GM12878 (cell line): ENCODE measurements around the gene GNB5. TPM values are rescaled to one million over a fixed set of nuclear protein-coding genes. Genes with fewer than 3 reads are reported as not detected.

Experiments
- ATAC-seq: fragments of 200-7000 bp; cut with Tn5 transposase; 3 replicates; pipeline ENCODE4 v1.9.1; 2020; ENCODE audit warnings: mild to moderate bottlenecking, moderate library complexity
- BruUV-seq: library from RNA; stranded (reverse); fragments of 400-500 nt; replicated peaks from 2 replicates; lab custom pipeline; 2021; lab: Mats Ljungman, UMichigan
- CTCF ChIA-PET: fragments of 300-600 bp; sonication (Branson Sonifier 250); formaldehyde crosslinking; extraction: SDS; loops from one replicate; lab custom pipeline; 2021; ENCODE audit warnings: inconsistent platforms; lab: Yijun Ruan, JAX
- POLR2A ChIA-PET: fragments of 350-600 bp; formaldehyde crosslinking; extraction: SDS; loops from one replicate; lab custom pipeline; 2021; ENCODE audit warnings: inconsistent platforms; lab: Charles Lee
- RAD21 ChIA-PET: fragments of 300-600 bp; sonication (Branson Sonifier 250); formaldehyde crosslinking; loops from one replicate; lab custom pipeline; 2023; ENCODE audit warnings: antibody characterized with exemption; ENCODE audit not compliant: unreplicated experiment; lab: Charles Lee
- SMC1A ChIA-PET: fragments of 300-600 bp; sonication (Branson Sonifier 250); formaldehyde crosslinking; loops from one replicate; lab custom pipeline; 2023; ENCODE audit not compliant: unreplicated experiment, uncharacterized antibody; lab: Charles Lee
- DNase-seq: peaks from one replicate; pipeline ENCODE4 v3.0.0-alpha.2; 2011; ENCODE audit warnings: low read depth, low spot score
- FAIRE-seq: peaks from 3 replicates; lab custom pipeline; 2011; peaks lifted over from hg19 to GRCh38; lab: Jason Lieb, UNC
- H2AFZ ChIP-seq: 2 replicates; pipeline ENCODE4 v1.6.0; 2011; ENCODE audit warnings: low read depth, low read length, control low read depth; ENCODE audit not compliant: control insufficient read depth
- H3K27ac ChIP-seq: 2 replicates; pipeline ENCODE4 v1.5.1; 2011; ENCODE audit warnings: control low read depth; ENCODE audit not compliant: control insufficient read depth, insufficient read depth
- H3K27me3 ChIP-seq, 2 experiments: replicated peaks in 1 of 2; 2 replicates each; pipeline versions ENCODE4 v1.6.0 to v1.6.1; 2011; ENCODE audit warnings: low read length in 1 of 2; ENCODE audit not compliant: control insufficient read depth in 2 of 2, insufficient read depth in 2 of 2
- H3K36me3 ChIP-seq, 2 experiments: 2 replicates each; pipeline ENCODE4 v1.5.1; 2011; ENCODE audit warnings: low read length in 1 of 2; ENCODE audit not compliant: control insufficient read depth in 2 of 2, insufficient read depth in 2 of 2
- H3K4me1 ChIP-seq: 2 replicates; pipeline ENCODE4 v1.6.1; 2011; ENCODE audit warnings: mild to moderate bottlenecking, low read length, moderate library complexity, mixed read lengths; ENCODE audit not compliant: control insufficient read depth, insufficient read depth
- H3K4me2 ChIP-seq: 2 replicates; pipeline ENCODE4 v1.6.0; 2011; ENCODE audit warnings: control low read depth; ENCODE audit not compliant: control insufficient read depth, insufficient read depth
- H3K4me3 ChIP-seq: fragments of 200-600 bp; sonication (generic); 2 replicates; pipeline ENCODE4 v1.5.1; 2016
- H3K79me2 ChIP-seq: 2 replicates; pipeline ENCODE4 v1.6.0; 2011; ENCODE audit warnings: low read length; ENCODE audit not compliant: control insufficient read depth, insufficient read depth
- H3K9ac ChIP-seq: 2 replicates; pipeline ENCODE4 v1.8.0; 2011; ENCODE audit warnings: low read length, control low read depth, mixed read lengths; ENCODE audit not compliant: control insufficient read depth, insufficient read depth
- H3K9me3 ChIP-seq: replicated peaks from 3 replicates; pipeline ENCODE4 v1.5.1; 2011; ENCODE audit warnings: mild to moderate bottlenecking, low read length; ENCODE audit not compliant: control insufficient read depth, insufficient read depth
- H4K20me1 ChIP-seq: 2 replicates; pipeline ENCODE4 v1.6.0; 2011; ENCODE audit not compliant: control insufficient read depth, insufficient read depth
- CREB1 ChIP-seq: IDR thresholded peaks from 2 replicates; pipeline ENCODE4 v1.6.1; 2012; ENCODE audit warnings: low read depth, mild to moderate bottlenecking, inconsistent platforms
- CREM ChIP-seq: IDR thresholded peaks from 2 replicates; pipeline ENCODE4 v1.6.1; 2014; ENCODE audit warnings: antibody characterized with exemption, low read depth
- EED ChIP-seq: sonication (generic); IDR thresholded peaks from 2 replicates; pipeline ENCODE4 v1.6.1; 2016; ENCODE audit warnings: antibody characterized with exemption, low read depth
- FOS ChIP-seq: IDR thresholded peaks from 3 replicates; pipeline ENCODE4 v1.6.1; 2011; ENCODE audit warnings: borderline replicate concordance; ENCODE audit not compliant: insufficient read length; ENCODE audit errors: extremely low read depth
- HDAC2 ChIP-seq: fragments of 200-600 bp; sonication (generic); IDR thresholded peaks from 2 replicates; pipeline ENCODE4 v1.6.1; 2017
- KLF5 ChIP-seq: fragments of 450-650 bp; IDR thresholded peaks from 2 replicates; pipeline ENCODE4 v1.6.1; 2014; ENCODE audit warnings: mild to moderate bottlenecking; ENCODE audit not compliant: partially characterized antibody
- POLR2A ChIP-seq: IDR thresholded peaks from 2 replicates; pipeline ENCODE4 v1.6.1; 2011; ENCODE audit warnings: low read depth, mild to moderate bottlenecking, low read length
- POLR2AphosphoS5 ChIP-seq: IDR thresholded peaks from 2 replicates; pipeline ENCODE4 v1.6.1; 2011; ENCODE audit warnings: mild to moderate bottlenecking, low read length, inconsistent platforms
- SMARCA5 ChIP-seq: fragments of 450-650 bp; IDR thresholded peaks from 2 replicates; pipeline ENCODE4 v1.6.1; 2017; ENCODE audit warnings: mild to moderate bottlenecking
- STAT3 ChIP-seq: IDR thresholded peaks from 2 replicates; pipeline ENCODE4 v1.6.1; 2011; ENCODE audit warnings: low read depth, low read length, improper control_type of control experiment
- TCF12 ChIP-seq: IDR thresholded peaks from 2 replicates; pipeline ENCODE4 v1.6.1; 2011; ENCODE audit warnings: low read depth, mild to moderate bottlenecking, low read length
- TCF3 ChIP-seq: IDR thresholded peaks from 2 replicates; pipeline ENCODE4 v1.6.1; 2012; ENCODE audit warnings: low read depth, mild to moderate bottlenecking, low read length, borderline replicate concordance; ENCODE audit not compliant: insufficient read depth
- YY1 ChIP-seq: IDR thresholded peaks from 2 replicates; pipeline ENCODE4 v1.6.1; 2011; ENCODE audit warnings: low read depth, mild to moderate bottlenecking, low read length
- WGBS: methylation state at CpG from one replicate; pipeline ENCODE4 v1.1.6; 2016; ENCODE audit warnings: low lambda C conversion rate; ENCODE audit not compliant: insufficient replicate concordance, insufficient coverage; ENCODE audit errors: missing lambda C conversion rate; 5-methylcytosine and 5-hydroxymethylcytosine counted together
- in situ Hi-C: fragments of 300-500 bp; cut with MboI; formaldehyde crosslinking; loops from 9 replicates; pipeline ENCODE4 v1.14.3; 2018; ENCODE audit warnings: mixed read lengths
- intact Hi-C: fragments of 100-400 bp; cut with micrococcal nuclease; formaldehyde crosslinking; loops from one replicate; pipeline ENCODE4 v1.14.2; 2022; ENCODE audit not compliant: unreplicated experiment
- polyA plus RNA-seq, 11 experiments: library from polyadenylated mRNA; depleted of rRNA in 4 of 11; unstranded in 6 of 11; stranded (reverse) in 5 of 11; fragments of >200 nt; fragmentation: Nextera tagmentation in 4 of 11; fragmentation: Illumina TruSeq in 1 of 11; extraction: Ambion mirVana in 4 of 11; extraction: Trizol in 1 of 11; gene quantifications; 1 replicate in 1 of 11; 2 replicates in 10 of 11; pipeline versions ENCODE4 v1.2.1 to v1.2.3, GENCODE V29; 2011 to 2016; ENCODE audit warnings: inconsistent platforms in 2 of 11, missing spikeins in 2 of 11, low read depth in 1 of 11
- total RNA-seq, 4 experiments: library from RNA; depleted of rRNA in 3 of 4; stranded (reverse); fragments of >200 nt in 3 of 4; fragmentation: Illumina TruSeq in 1 of 4; extraction: Trizol in 1 of 4; gene quantifications; 2 replicates each; pipeline versions ENCODE4 v1.2.1 to v1.2.3, GENCODE V29; 2013 to 2021
- TF ChIP-seq, protein P1 (sequence below): IDR thresholded peaks from 2 replicates; pipeline ENCODE4 v1.6.1; 2012; ENCODE audit warnings: improper control_type of control experiment, low read depth, low read length; ENCODE audit not compliant: insufficient replicate concordance

Gene GNB5
- total and polyA plus RNA-seq, 10 of the 15 experiments (the other 5 are each of a cell fraction or from before 2014, with no cell fraction given): 2.4 to 25.9 (median 15.2) TPM

DNA sequence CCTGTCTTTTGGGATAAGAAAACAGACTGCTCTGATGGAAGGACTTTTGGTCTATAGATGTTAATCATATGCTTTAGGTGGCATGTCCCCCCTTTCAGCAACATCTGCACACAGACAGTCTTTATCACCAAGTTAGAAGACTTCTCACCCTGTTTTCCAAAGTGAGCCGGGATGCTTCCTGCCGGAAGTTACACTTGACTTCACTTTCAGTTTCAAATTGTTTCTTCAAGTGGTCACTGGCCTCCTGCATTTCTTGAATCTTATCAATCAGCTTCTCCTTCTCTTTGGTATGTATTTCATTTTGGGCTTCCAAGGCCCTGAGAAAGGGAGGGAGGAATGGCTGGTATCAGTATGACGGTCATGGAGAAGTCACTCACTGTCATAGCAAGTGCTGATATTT lies 27.2 kb upstream of the GNB5 start:
- FAIRE-seq: no peak
- in situ Hi-C loops: no loop called here
- CTCF ChIA-PET: interaction anchor here (1.0 to 6.7 kb wide), 4 partner anchors 10 to 38 kb away, joined by 3 to 207 read pairs (median 19); no protein-coding TSS in a partner anchor

More for the DNA sequence above, 27.2 kb upstream of the GNB5 start:
- no peak overlapping the region for H3K4me3 ChIP-seq
- intact Hi-C loops: no loop called here
- RAD21 ChIA-PET: interaction anchor here (1.9 to 2.5 kb wide), 2 partner anchors 9 to 15 kb away, joined by 10 to 40 read pairs; no protein-coding TSS in a partner anchor
- H3K27ac ChIP-seq: no peak overlapping the region
- no TSS peak for BruUV-seq
- H3K79me2 ChIP-seq: no peaks in the 10 kb centered on the region
- H3K27me3 ChIP-seq: no peaks in the 10 kb centered on the region
- ATAC-seq (no peak), DNase-seq (no peak)
- no peak overlapping the region for H2AFZ ChIP-seq
- H3K36me3 ChIP-seq: no peaks in the 10 kb centered on the region
- no peaks in the 10 kb centered on the region for H4K20me1 ChIP-seq
- H3K9me3 ChIP-seq: no peaks in the 10 kb centered on the region
- H3K4me1 ChIP-seq: peaks cover 24% of the 10 kb centered on the region
- no peak overlapping the region for H3K4me2 ChIP-seq
- no peak overlapping the region for H3K9ac ChIP-seq
- POLR2A ChIA-PET: no interaction called here
- 45% methylated on average over 3 of the region's 3 CpGs for WGBS
- SMC1A ChIA-PET: interaction anchor here (1.4 kb wide), 1 partner anchor 36 kb away, joined by 5 read pairs; no protein-coding TSS in a partner anchor
- no peak for TF ChIP-seq CREM
- no peak for TF ChIP-seq HDAC2
- TF ChIP-seq YY1: no peak
- no peak for TF ChIP-seq SMARCA5
- TF ChIP-seq EED: no peak
- TF ChIP-seq STAT3: no peak
- no peak for TF ChIP-seq CREB1
- TF ChIP-seq, protein P1, sequence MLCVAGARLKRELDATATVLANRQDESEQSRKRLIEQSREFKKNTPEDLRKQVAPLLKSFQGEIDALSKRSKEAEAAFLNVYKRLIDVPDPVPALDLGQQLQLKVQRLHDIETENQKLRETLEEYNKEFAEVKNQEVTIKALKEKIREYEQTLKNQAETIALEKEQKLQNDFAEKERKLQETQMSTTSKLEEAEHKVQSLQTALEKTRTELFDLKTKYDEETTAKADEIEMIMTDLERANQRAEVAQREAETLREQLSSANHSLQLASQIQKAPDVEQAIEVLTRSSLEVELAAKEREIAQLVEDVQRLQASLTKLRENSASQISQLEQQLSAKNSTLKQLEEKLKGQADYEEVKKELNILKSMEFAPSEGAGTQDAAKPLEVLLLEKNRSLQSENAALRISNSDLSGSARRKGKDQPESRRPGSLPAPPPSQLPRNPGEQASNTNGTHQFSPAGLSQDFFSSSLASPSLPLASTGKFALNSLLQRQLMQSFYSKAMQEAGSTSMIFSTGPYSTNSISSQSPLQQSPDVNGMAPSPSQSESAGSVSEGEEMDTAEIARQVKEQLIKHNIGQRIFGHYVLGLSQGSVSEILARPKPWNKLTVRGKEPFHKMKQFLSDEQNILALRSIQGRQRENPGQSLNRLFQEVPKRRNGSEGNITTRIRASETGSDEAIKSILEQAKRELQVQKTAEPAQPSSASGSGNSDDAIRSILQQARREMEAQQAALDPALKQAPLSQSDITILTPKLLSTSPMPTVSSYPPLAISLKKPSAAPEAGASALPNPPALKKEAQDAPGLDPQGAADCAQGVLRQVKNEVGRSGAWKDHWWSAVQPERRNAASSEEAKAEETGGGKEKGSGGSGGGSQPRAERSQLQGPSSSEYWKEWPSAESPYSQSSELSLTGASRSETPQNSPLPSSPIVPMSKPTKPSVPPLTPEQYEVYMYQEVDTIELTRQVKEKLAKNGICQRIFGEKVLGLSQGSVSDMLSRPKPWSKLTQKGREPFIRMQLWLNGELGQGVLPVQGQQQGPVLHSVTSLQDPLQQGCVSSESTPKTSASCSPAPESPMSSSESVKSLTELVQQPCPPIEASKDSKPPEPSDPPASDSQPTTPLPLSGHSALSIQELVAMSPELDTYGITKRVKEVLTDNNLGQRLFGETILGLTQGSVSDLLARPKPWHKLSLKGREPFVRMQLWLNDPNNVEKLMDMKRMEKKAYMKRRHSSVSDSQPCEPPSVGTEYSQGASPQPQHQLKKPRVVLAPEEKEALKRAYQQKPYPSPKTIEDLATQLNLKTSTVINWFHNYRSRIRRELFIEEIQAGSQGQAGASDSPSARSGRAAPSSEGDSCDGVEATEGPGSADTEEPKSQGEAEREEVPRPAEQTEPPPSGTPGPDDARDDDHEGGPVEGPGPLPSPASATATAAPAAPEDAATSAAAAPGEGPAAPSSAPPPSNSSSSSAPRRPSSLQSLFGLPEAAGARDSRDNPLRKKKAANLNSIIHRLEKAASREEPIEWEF: no peak
- no peak for TF ChIP-seq POLR2AphosphoS5
- no peak for TF ChIP-seq POLR2A
- no peak for TF ChIP-seq TCF12
- TF ChIP-seq FOS: no peak
- TF ChIP-seq TCF3: no peak
- TF ChIP-seq KLF5: no peak
